Upper lobe of left lung (tissue), 6 donors: Measurements from ENCODE around the gene EFNA3. TPM values are rescaled to one million over a fixed set of nuclear protein-coding genes. Genes with fewer than 3 reads are reported as not detected.
A peak's percentile ranks its signal among the peaks of the same experiment; 100 is the strongest.

ENCODE experiments used
- ATAC-seq, 2 donors: fragments of 200-7000 bp; cut with Tn5 transposase; one replicate each; pipeline ENCODE4 v1.9.1; 2022; ENCODE audit warnings: mild to moderate bottlenecking in 2 of 2, moderate library complexity in 2 of 2; ENCODE audit not compliant: low FRiP score in 2 of 2
- DNase-seq, 2 donors: peaks; one replicate each; pipeline ENCODE4 v3.0.0-alpha.2; 2019 to 2020
- H3K27ac ChIP-seq, 4 donors: fragments of 200-600 bp; sonication (generic); one replicate each; pipeline ENCODE4 v1.5.1; 2016 to 2019
- H3K27me3 ChIP-seq, 4 donors: fragments of 200-600 bp; sonication (generic); one replicate each; pipeline ENCODE4 v1.5.1; 2017 to 2019
- H3K36me3 ChIP-seq, 4 donors: fragments of 200-600 bp; sonication (generic); one replicate each; pipeline ENCODE4 v1.5.1; 2016 to 2019
- H3K4me1 ChIP-seq, 4 donors: fragments of 200-600 bp; sonication (generic); one replicate each; pipeline ENCODE4 v1.5.1; 2018 to 2019
- H3K4me3 ChIP-seq, 4 donors: fragments of 200-600 bp; sonication (generic); one replicate each; pipeline ENCODE4 v1.5.1; 2017 to 2019; ENCODE audit warnings: mild to moderate bottlenecking in 2 of 4, moderate library complexity in 1 of 4
- H3K9me3 ChIP-seq, 4 donors: fragments of 200-600 bp; sonication (generic); one replicate each; pipeline ENCODE4 v1.5.1; 2018 to 2019
- EP300 ChIP-seq, 4 donors: sonication (generic); formaldehyde crosslinking; IDR thresholded peaks; one replicate each; pipeline ENCODE4 v1.5.1; 2017; ENCODE audit warnings: antibody characterized with exemption in 4 of 4, control low read depth in 2 of 4
- POLR2A ChIP-seq, 4 donors: fragments of 450-650 bp; IDR thresholded peaks; one replicate each; pipeline ENCODE4 v1.5.1; 2016 to 2017; ENCODE audit warnings: antibody characterized with exemption in 4 of 4, mild to moderate bottlenecking in 2 of 4
- POLR2AphosphoS5 ChIP-seq, 2 donors: sonication (generic); formaldehyde crosslinking; IDR thresholded peaks; one replicate each; pipeline ENCODE4 v1.5.1; 2017; ENCODE audit warnings: antibody characterized with exemption in 2 of 2
- WGBS, 2 donors: methylation state at CpG; one replicate each; pipeline ENCODE4 v1.1.5; 2017 to 2018; 5-methylcytosine and 5-hydroxymethylcytosine counted together
- total RNA-seq, 6 donors: library from RNA; depleted of rRNA in 4 of 6; stranded (reverse); fragments of >200 nt in 4 of 6; gene quantifications; one replicate each; pipeline versions ENCODE4 v1.1.0 to v1.2.1, GENCODE V29; 2016 to 2021
- TF ChIP-seq, protein P1 (sequence below), 6 experiments: fragments of 450-650 bp in 4 of 6; fragments of 200-600 bp in 2 of 6; sonication (generic) in 2 of 6; IDR thresholded peaks; one replicate each; pipeline ENCODE4 v1.5.1; 2016 to 2019; ENCODE audit warnings: antibody characterized with exemption in 6 of 6
- donor health status: DM: no; HTN: no; CAD: no; lungs with moderate emphysema.
- donor health status: DM: no; HTN: yes; CAD: no; lungs with severe emphysema.

Gene EFNA3
- total RNA-seq, 6 donors from 2014 or later = 0.33 to 2.1 (median 1.4) TPM

- Histone ChIP-seq H3K4me1 (peaks cover 7 to 15% (median 12%) of the 10 kb centered on the region in 4 donors), H3K27me3 (no peaks in the 10 kb centered on the region), H3K36me3 (no peaks in the 10 kb centered on the region), H3K27ac (peak overlapping the region in 1 of 4 donors; percentile 16), H3K4me3 (no peak overlapping the region), H3K9me3 (no peaks in the 10 kb centered on the region)
- ATAC-seq (peak in 1 of 2 donors; percentile 70), DNase-seq (peak in 1 of 2 donors; percentile 60)
- TF ChIP-seq EP300 (IDR thresholded peaks at IDR 0.05) (no peak), POLR2AphosphoS5 (IDR thresholded peaks at IDR 0.05) (no peak), POLR2A (IDR thresholded peaks at IDR 0.05) (no peak)
- TF ChIP-seq, protein P1, sequence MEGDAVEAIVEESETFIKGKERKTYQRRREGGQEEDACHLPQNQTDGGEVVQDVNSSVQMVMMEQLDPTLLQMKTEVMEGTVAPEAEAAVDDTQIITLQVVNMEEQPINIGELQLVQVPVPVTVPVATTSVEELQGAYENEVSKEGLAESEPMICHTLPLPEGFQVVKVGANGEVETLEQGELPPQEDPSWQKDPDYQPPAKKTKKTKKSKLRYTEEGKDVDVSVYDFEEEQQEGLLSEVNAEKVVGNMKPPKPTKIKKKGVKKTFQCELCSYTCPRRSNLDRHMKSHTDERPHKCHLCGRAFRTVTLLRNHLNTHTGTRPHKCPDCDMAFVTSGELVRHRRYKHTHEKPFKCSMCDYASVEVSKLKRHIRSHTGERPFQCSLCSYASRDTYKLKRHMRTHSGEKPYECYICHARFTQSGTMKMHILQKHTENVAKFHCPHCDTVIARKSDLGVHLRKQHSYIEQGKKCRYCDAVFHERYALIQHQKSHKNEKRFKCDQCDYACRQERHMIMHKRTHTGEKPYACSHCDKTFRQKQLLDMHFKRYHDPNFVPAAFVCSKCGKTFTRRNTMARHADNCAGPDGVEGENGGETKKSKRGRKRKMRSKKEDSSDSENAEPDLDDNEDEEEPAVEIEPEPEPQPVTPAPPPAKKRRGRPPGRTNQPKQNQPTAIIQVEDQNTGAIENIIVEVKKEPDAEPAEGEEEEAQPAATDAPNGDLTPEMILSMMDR (IDR thresholded peaks at IDR 0.05) = no peak
- 30 to 34% methylated on average over 8 of the region's 8 CpGs for WGBS, 2 donors
Measured at GRCh38 chr1:155038602-155039307, 39.9 kb upstream of the EFNA3 start.

GRCh38 chr1:155039308-155039669 lies 39.3 kb upstream of the EFNA3 start:
- no peak for ATAC-seq
- Histone ChIP-seq H3K27ac (no peak overlapping the region), H3K4me1 (peaks cover 9 to 18% (median 14%) of the 10 kb centered on the region in 4 donors), H3K4me3 (no peak overlapping the region), H3K9me3 (no peaks in the 10 kb centered on the region), H3K27me3 (no peaks in the 10 kb centered on the region), H3K36me3 (no peaks in the 10 kb centered on the region)
- TF ChIP-seq, protein P1 (IDR thresholded peaks at IDR 0.05) = no peak
- TF ChIP-seq EP300 (IDR thresholded peaks at IDR 0.05) = no peak
- TF ChIP-seq POLR2A (IDR thresholded peaks at IDR 0.05) = no peak
- TF ChIP-seq POLR2AphosphoS5 (IDR thresholded peaks at IDR 0.05) = no peak
- DNase-seq = no peak
- WGBS, 2 donors = 71% methylated on average over 4 of the region's 4 CpGs

- peaks cover 19 to 29% (median 24%) of the 10 kb centered on the region in 4 donors for H3K4me1 ChIP-seq
- ATAC-seq (no peak), DNase-seq (no peak)
- no peaks in the 10 kb centered on the region for H3K36me3 ChIP-seq
- TF ChIP-seq POLR2AphosphoS5 (IDR thresholded peaks at IDR 0.05) (no peak), EP300 (IDR thresholded peaks at IDR 0.05) (no peak), POLR2A (IDR thresholded peaks at IDR 0.05) (no peak)
- TF ChIP-seq, protein P1 (IDR thresholded peaks at IDR 0.05) = no peak
- H3K9me3 ChIP-seq = no peaks in the 10 kb centered on the region
- no peaks in the 10 kb centered on the region for H3K27me3 ChIP-seq
- no peak overlapping the region for H3K27ac ChIP-seq
- H3K4me3 ChIP-seq = no peak overlapping the region
- 87 to 90% methylated on average over 14 of the region's 14 CpGs for WGBS, 2 donors
Measured at GRCh38 chr1:155040358-155041093, 38.1 kb upstream of the EFNA3 start.

DNA sequence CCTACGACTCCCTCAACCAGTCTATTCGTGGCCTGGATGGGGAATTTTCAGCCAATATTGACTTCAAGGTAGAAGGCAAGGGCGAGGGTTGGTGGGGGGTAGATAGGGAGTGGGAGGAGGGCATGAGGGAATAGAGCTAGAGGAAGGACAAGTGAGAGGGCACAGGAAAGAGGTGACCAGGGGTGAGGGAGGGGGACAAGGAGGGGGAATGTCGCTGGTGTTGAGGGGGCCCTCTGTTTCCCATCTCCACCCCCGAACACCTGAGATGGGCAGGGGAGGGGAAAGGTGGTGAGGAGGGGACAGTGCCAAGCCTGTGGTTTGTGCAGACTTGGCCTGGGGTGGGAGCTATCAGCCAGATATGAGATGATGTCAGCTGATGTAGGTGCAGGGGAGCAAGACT lies 35.8 kb upstream of the EFNA3 start:
- DNase-seq = no peak
- Histone ChIP-seq H3K4me3 (no peak overlapping the region), H3K9me3 (no peaks in the 10 kb centered on the region), H3K36me3 (no peaks in the 10 kb centered on the region), H3K27me3 (no peaks in the 10 kb centered on the region), H3K4me1 (peaks cover 19 to 29% (median 25%) of the 10 kb centered on the region in 4 donors), H3K27ac (no peak overlapping the region)
- WGBS, 2 donors = 72 to 81% methylated on average over 5 of the region's 5 CpGs
- no peak for ATAC-seq
- TF ChIP-seq, protein P1 (IDR thresholded peaks at IDR 0.05) = no peak
- TF ChIP-seq POLR2A (IDR thresholded peaks at IDR 0.05) = no peak
